Activated CD4-positive, alpha-beta T cell treated with anti-CD3 and anti-CD28 coated beads, Interleukin-2, amount 50 U/mL, for 48 hours (primary cell): ENCODE results near the gene TRIM41.
"Not testable (repeated sequence)": the region's sequence is repeated elsewhere in the genome, so short reads cannot be mapped to it uniquely, and the experiment has no call there.

Source experiments
- DNase-seq, 2 experiments: peaks; one replicate each; pipeline ENCODE4 v3.0.0-alpha.2; 2020

The TRIM41 gene

GRCh38 chr5:181193656-181194055 lies 29.4 kb upstream of the TRIM41 start:
- DNase-seq, result no peak

GRCh38 chr5:181194489-181195248 lies 28.4 kb upstream of the TRIM41 start:
- DNase-seq, result no peak

GRCh38 chr5:181195249-181195761 lies 27.8 kb upstream of the TRIM41 start:
- no peak for DNase-seq

- no peak for DNase-seq
Observed at GRCh38 chr5:181197326-181197951, 25.6 kb upstream of the TRIM41 start.

GRCh38 chr5:181198106-181198685 lies 24.9 kb upstream of the TRIM41 start:
- DNase-seq, result no peak

GRCh38 chr5:181198905-181199519 lies 24.1 kb upstream of the TRIM41 start:
- DNase-seq, result no peak

- no peak for DNase-seq
Observed at GRCh38 chr5:181199881-181200638, 23.0 kb upstream of the TRIM41 start.

- no peak for DNase-seq
Observed at GRCh38 chr5:181200816-181201215, 22.3 kb upstream of the TRIM41 start.

- DNase-seq, result no peak
Observed at GRCh38 chr5:181203093-181203711, 19.9 kb upstream of the TRIM41 start.

- DNase-seq, result no peak
Observed at GRCh38 chr5:181203777-181204112, 19.3 kb upstream of the TRIM41 start.

- peak in 1 of 2 experiments; percentile 41 for DNase-seq
Observed at GRCh38 chr5:181204113-181204825, 18.8 kb upstream of the TRIM41 start.

- peak in 1 of 2 experiments; percentile 60 for DNase-seq
Observed at GRCh38 chr5:181204826-181205760, 18.0 kb upstream of the TRIM41 start, which contains the start of gene TRIM7. TRIM7 (minus strand) TSS chr5:181205196; CDS start chr5:181205110, 86 bp downstream.

GRCh38 chr5:181205761-181206649 lies 17.1 kb upstream of the TRIM41 start:
- peak in 1 of 2 experiments; percentile 48 for DNase-seq

- DNase-seq, result peak; percentile 93 to 94
Observed at GRCh38 chr5:181207214-181207959, 15.7 kb upstream of the TRIM41 start.

GRCh38 chr5:181207960-181208253 lies 15.2 kb upstream of the TRIM41 start:
- no peak for DNase-seq

GRCh38 chr5:181209006-181209405 lies 14.1 kb upstream of the TRIM41 start:
- not testable (repeated sequence) for DNase-seq

- DNase-seq, result not testable (repeated sequence)
Observed at GRCh38 chr5:181210148-181210547, 12.9 kb upstream of the TRIM41 start.

GRCh38 chr5:181210698-181211097 lies 12.4 kb upstream of the TRIM41 start:
- not testable (repeated sequence) for DNase-seq

- no peak for DNase-seq
Observed at GRCh38 chr5:181211208-181211607, 11.9 kb upstream of the TRIM41 start.
